HG02642 (cell line): ENCODE data around the gene PHF10.

Experiments
- ATAC-seq: cut with Tn5 transposase; IDR thresholded peaks from one replicate; pipeline ENCODE4 v1.9.1; 2021; ENCODE audit warnings: mild to moderate bottlenecking; ENCODE audit not compliant: unreplicated experiment, poor library complexity

PHF10 gene

DNA sequence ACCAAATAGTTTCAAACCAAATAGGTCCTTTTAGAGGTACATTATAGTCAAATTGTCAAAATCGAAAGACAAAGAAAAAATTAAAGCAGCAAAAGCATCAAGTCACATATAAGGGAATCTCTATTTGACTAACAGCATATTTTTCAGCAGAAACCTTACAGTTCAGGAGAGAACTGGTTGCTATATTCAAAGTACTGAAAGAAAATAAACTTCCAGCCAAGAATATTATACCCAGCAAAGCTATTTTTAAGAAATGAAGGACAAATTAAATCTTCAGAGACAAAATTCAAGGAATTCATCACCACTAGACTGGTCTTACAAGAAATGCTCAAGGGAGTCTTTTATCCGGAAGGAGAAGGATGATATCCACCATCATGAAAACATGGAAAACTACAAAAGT lies 38.4 kb downstream of the PHF10 start:
- no peak for ATAC-seq

DNA sequence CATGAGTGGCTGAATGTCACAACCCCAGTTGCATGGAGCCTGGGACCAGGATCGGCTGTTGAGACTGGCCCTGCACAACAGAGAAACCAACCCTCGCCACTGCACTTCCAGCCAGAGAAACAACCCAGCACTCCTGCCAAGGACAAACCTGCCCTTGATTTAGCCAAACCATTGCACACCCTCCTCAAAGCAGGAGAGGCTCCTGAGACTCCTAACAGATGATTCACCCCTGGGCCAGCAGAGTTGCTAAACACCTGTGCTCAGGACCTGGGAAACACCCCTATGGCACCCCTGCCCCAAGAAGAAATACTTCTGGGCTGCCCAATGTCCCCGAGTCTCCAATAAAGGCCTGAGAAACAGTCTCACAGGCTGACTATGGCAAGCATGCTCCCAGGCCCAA lies 40.2 kb downstream of the PHF10 start:
- no peak for ATAC-seq

DNA sequence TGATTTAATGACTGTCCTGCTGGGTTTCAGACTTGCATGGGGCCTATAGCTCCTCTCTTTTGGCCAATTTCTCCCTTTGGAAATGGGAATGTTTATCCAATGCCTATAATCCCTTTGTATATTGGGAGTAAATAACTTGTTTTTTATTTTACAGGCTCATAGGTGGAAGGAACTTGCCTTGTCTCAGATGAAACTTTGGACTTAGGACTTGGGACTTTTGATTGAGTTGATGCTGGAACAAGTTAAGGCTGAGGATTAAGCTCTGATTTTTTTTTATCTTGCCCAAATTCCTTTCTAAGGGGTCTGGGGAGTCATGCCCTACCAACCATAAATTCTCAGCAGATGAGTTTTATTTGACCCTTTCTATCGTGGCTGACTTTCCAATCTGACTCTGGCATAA lies 46.0 kb downstream of the PHF10 start:
- ATAC-seq: no peak

GRCh38 chr6:169677096-169677495 lies 47.2 kb downstream of the PHF10 start:
- no peak for ATAC-seq

GRCh38 chr6:169675011-169675410 lies 49.3 kb downstream of the PHF10 start:
- ATAC-seq: no peak

DNA sequence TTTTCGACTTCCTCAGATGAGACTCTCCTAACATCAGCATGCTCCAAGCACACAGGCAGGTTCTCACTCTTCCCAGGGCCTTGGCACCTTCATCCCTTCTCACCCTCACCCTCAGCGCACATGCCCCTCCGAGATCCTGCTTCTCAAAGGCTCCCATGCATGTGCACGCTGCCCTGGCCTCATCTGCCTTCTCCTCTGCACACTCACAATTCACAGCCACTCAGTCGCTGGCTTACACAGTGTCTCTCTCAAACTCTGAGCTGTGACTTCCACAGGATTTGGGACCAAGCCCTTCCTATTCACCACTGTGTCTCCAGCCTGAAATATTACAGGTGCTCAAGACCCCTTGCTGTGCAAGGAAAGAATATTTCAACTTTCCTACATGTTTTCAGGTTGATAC lies 52.7 kb downstream of the PHF10 start:
- ATAC-seq: no peak

DNA sequence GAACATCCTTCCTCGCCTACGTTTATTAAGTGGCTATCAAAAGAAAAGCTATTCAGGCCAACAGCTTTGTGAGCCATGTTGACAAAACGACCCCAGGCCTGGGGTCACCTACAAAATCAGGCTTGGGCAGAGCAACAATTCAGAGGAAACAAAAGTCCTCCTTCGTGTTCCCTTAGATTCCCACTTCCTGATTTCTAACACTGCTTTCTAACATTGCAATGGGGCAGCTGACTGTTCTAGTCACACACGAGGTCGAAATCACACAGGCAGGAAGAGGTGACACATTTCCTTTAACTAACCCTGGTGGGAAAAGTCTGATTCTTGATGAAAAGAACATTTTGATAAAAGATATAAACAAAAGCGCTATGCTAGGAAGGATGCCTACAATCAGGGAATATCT lies 54.4 kb downstream of the PHF10 start:
- no peak for ATAC-seq

- ATAC-seq: no peak
These were observed 55.2 kb downstream of the PHF10 start for GRCh38 chr6:169669147-169669546.

DNA sequence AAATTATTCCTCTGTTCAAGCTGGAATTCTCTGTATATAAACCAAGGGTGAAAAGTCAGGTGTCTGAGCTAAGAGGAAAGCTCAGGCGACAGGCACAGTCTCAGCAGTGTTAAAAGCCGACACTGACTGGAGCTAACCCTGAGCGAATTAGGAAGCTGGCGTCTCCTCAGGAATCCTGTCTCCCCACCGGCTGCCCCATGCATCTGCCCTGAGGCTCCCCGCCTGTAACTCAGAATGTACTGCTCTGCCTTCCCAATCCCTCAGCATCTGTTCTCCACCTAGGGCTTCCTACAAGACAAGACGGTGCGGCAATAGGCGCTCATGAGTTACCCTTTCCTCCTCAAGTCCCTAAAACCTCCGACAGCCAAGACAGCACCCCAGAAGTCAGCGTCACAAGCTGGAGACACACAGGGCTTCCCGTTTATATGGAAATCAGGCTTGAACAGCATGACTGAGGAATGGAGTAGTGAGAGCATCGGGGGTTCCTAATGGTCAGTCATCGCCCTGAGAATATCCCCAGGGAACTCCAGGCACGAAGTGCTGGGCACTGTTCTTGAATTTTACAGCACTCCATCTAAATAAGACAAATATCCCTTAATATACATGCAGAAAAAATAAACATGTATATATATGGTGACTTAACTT lies 56.0 kb downstream of the PHF10 start:
- ATAC-seq: no peak

DNA sequence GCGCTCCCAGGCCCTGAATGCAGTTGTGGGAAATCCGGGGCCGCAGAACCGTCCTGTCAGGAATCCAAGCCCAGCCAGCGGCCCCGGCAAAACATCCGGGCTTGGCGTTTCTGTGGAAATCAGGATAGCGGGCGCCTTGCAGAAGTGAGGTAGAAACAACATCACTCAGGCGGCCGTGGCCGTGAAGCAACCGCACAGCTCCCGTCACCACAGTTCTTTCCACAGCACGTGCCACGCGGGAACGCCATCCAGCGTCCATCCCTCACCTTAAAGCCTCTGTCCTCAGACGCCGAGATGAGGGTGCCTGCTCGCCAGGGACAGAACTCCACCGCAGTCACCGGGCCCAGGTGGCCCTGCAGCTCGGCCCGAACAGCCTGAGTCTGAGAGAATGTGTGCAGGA lies 56.6 kb downstream of the PHF10 start:
- no peak for ATAC-seq

DNA sequence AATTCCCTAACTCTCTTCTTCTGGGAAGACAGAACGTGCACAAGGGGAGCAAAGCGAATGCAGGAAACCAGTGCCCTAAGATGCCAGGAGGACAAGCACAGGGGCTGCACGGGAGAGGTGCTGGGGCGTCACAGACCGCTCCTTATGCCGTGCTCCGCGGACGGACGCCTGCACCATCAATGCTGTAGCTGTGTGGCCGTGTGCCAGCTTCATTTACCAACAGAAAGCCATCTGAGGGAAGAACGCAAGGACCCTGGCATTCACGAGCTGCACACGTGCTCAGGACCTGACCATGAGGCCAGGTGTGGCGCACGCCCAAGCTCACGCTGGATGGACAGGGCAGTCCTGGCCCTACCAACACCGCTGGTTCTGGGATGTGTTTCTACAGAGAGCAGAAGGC lies 57.9 kb downstream of the PHF10 start:
- ATAC-seq: no peak

DNA sequence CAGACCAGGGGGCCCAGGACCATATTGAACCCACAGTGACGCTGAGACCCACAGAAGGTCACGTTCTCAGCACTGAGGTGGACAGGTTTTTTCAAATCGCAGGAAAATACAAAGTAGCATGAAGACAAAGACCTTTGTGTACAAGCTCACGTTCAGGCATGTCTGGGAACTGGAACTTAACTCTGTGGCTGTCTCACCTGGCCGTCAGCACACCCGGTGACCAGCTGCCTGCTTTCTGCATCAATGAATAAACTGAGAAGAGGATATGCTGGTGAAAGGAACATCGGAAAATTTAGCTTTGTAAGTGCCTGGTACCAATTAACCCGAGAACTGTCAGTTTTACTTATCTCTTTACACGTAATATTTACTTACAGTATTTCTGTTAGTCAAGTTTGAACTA lies 59.0 kb downstream of the PHF10 start:
- no peak for ATAC-seq

DNA sequence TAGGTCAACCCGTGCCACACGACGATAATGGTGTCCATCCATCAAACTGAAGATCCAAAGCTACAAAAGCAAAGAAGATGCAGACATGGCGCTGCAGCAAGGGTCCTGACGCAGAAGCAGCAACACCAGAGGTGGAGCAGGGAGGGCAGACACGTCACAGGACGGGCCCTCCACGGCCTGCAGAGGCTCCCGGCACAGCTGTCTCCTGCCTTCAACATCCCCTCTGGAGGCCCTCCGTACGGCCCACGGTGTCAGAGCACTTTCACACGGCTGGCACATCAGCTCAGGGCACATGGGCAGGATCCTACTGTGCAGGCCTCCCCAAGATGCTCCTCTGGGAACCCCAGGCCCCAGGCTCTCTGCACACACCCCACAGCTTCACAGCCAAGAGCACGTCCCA lies 60.1 kb downstream of the PHF10 start:
- ATAC-seq: no peak

DNA sequence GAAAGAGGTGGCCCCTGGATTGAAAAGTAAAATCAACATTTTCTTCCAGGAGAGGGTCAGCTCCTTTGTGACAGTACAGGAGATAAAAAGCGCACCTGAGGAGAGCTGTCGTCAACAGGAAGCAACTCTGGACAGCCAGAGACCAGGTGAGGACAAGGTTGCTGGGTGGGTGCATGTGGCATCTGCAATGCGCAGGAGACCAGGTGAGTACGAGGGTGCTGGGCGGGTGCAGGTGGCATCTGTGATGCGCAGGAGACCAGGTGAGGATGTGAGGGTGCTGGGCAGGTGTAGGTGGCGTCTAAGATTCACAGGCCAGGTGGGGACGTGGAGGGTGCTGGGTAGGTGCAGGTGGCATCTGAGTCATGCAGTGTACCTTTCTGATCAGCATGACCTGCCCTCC lies 60.8 kb downstream of the PHF10 start:
- no peak for ATAC-seq

DNA sequence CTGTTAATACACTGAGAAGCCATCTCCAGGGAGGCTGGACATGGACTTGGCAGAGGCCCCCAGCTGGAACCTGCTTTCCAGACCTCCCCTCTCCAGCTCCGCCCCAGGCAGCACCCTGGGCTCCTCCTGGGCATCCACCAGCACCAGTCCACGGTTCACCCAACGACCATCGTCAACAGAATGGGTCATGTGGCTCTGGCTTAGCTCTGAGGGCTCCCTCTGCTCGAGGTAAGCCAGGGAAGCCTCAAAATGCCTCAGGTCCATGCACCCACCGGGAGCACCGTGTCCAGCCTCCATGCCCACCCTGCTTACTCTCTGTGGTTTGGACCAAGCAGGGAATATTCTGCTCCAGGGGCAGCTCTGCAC lies 62.9 kb downstream of the PHF10 start:
- ATAC-seq: no peak

DNA sequence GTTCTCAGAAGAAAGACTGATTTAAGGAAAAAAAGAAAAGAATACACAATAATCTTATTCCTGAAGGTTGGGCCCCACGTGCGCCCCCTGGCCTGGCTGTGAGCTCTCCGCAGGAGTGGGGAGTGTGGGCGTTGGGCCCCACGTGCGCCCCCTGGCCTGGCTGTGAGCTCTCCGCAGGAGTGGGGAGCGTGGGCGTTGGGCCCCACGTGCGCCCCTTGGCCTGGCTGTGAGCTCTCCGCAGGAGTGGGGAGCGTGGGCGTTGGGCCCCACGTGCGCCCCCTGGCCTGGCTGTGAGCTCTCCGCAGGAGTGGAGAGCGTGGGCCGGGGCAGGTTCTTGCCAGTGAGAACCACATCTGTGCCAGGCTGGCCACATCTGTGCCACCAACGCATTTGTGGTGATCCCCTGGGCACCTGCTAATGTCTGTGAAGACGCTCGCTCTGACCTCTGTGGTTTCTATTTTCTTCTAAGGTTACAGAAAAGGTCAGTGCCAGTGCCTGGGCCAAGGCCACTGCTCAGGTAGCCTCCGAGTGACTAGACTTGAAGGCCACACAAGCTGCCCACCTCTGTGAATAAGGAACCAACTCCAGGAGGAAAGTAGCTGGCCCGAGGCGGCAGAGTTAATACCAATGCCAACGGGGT lies 63.4 kb downstream of the PHF10 start:
- ATAC-seq: no peak

DNA sequence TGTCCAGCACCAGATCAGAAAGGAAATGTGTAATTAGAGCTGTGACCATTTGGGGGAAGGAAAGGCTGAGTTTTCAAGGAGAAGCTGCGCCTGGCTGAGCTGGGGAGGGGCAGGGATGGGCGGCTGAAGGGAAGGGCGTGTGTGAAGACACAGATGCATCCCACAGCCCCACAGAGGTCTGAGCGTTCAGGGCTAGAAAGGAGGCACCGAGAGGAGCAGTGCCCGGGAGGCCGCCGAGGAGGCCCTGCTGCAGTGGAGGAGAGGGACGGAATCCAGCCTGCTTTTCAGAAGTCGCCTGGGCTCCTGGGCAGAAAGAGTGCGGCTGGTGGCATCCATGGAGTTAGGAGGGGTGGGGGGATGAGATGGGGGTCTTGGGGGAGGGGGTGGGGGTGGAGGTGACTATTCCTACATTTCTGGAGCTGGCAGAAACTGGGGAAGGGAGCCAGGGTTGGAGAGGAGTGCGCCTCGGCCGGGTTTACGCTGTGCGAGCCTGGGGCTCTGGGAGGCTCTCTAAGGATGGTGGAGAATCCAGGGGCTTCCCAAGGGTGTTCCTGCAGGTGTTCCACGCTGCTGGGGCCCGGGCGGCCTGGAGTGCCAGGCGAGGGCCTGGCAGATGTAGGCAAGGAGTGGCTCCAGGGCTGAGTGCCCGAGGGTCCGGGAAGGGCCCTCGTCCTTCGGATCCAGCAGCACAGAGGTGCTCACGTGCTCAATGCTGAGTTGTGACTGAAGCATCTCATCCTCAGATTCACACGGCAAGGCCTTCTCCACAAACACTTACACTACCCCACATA lies 64.3 kb downstream of the PHF10 start:
- ATAC-seq: no peak

DNA sequence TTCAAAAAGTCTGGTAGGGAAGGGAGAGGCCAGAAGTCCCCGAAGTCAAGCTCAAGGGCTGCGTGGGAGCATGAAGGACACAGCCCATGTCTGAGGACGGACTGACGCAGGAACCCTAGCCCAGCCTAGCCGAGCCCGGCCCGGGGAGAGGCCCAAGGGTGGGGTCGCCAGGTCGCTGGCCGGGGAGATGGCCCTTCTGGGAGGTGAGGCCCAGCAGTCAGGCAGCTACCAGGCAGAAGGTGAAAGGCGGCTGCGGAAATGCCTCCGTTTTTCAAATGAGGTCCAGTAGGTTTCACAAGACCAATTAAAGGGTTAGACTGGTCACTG lies 67.1 kb downstream of the PHF10 start:
- ATAC-seq: no peak

GRCh38 chr6:169656546-169657283 lies 67.6 kb downstream of the PHF10 start:
- no peak for ATAC-seq

GRCh38 chr6:169654598-169655391 lies 69.5 kb downstream of the PHF10 start:
- peak; percentile 98 for ATAC-seq
